GM12878 (cell line): Measurements from ENCODE around the gene CARM1. TPM values are rescaled to one million over a fixed set of nuclear protein-coding genes. Genes with fewer than 3 reads are reported as not detected.

ENCODE experiments used
- ATAC-seq: fragments of 200-7000 bp; cut with Tn5 transposase; 3 replicates; pipeline ENCODE4 v1.9.1; 2020; ENCODE audit warnings: mild to moderate bottlenecking, moderate library complexity
- BruUV-seq: library from RNA; stranded (reverse); fragments of 400-500 nt; replicated peaks from 2 replicates; lab custom pipeline; 2021; lab: Mats Ljungman, UMichigan
- CTCF ChIA-PET: fragments of 300-600 bp; sonication (Branson Sonifier 250); formaldehyde crosslinking; extraction: SDS; loops from one replicate; lab custom pipeline; 2021; ENCODE audit warnings: inconsistent platforms; lab: Yijun Ruan, JAX
- POLR2A ChIA-PET: fragments of 350-600 bp; formaldehyde crosslinking; extraction: SDS; loops from one replicate; lab custom pipeline; 2021; ENCODE audit warnings: inconsistent platforms; lab: Charles Lee
- RAD21 ChIA-PET: fragments of 300-600 bp; sonication (Branson Sonifier 250); formaldehyde crosslinking; loops from one replicate; lab custom pipeline; 2023; ENCODE audit warnings: antibody characterized with exemption; ENCODE audit not compliant: unreplicated experiment; lab: Charles Lee
- SMC1A ChIA-PET: fragments of 300-600 bp; sonication (Branson Sonifier 250); formaldehyde crosslinking; loops from one replicate; lab custom pipeline; 2023; ENCODE audit not compliant: unreplicated experiment, uncharacterized antibody; lab: Charles Lee
- DNase-seq: peaks from one replicate; pipeline ENCODE4 v3.0.0-alpha.2; 2011; ENCODE audit warnings: low read depth, low spot score
- FAIRE-seq: peaks from 3 replicates; lab custom pipeline; 2011; peaks lifted over from hg19 to GRCh38; lab: Jason Lieb, UNC
- H2AFZ ChIP-seq: 2 replicates; pipeline ENCODE4 v1.6.0; 2011; ENCODE audit warnings: low read depth, low read length, control low read depth; ENCODE audit not compliant: control insufficient read depth
- H3K27ac ChIP-seq: 2 replicates; pipeline ENCODE4 v1.5.1; 2011; ENCODE audit warnings: control low read depth; ENCODE audit not compliant: control insufficient read depth, insufficient read depth
- H3K27me3 ChIP-seq, 2 experiments: replicated peaks in 1 of 2; 2 replicates each; pipeline versions ENCODE4 v1.6.0 to v1.6.1; 2011; ENCODE audit warnings: low read length in 1 of 2; ENCODE audit not compliant: control insufficient read depth in 2 of 2, insufficient read depth in 2 of 2
- H3K36me3 ChIP-seq, 2 experiments: 2 replicates each; pipeline ENCODE4 v1.5.1; 2011; ENCODE audit warnings: low read length in 1 of 2; ENCODE audit not compliant: control insufficient read depth in 2 of 2, insufficient read depth in 2 of 2
- H3K4me1 ChIP-seq: 2 replicates; pipeline ENCODE4 v1.6.1; 2011; ENCODE audit warnings: mild to moderate bottlenecking, low read length, moderate library complexity, mixed read lengths; ENCODE audit not compliant: control insufficient read depth, insufficient read depth
- H3K4me2 ChIP-seq: 2 replicates; pipeline ENCODE4 v1.6.0; 2011; ENCODE audit warnings: control low read depth; ENCODE audit not compliant: control insufficient read depth, insufficient read depth
- H3K4me3 ChIP-seq: fragments of 200-600 bp; sonication (generic); 2 replicates; pipeline ENCODE4 v1.5.1; 2016
- H3K79me2 ChIP-seq: 2 replicates; pipeline ENCODE4 v1.6.0; 2011; ENCODE audit warnings: low read length; ENCODE audit not compliant: control insufficient read depth, insufficient read depth
- H3K9ac ChIP-seq: 2 replicates; pipeline ENCODE4 v1.8.0; 2011; ENCODE audit warnings: low read length, control low read depth, mixed read lengths; ENCODE audit not compliant: control insufficient read depth, insufficient read depth
- H3K9me3 ChIP-seq: replicated peaks from 3 replicates; pipeline ENCODE4 v1.5.1; 2011; ENCODE audit warnings: mild to moderate bottlenecking, low read length; ENCODE audit not compliant: control insufficient read depth, insufficient read depth
- H4K20me1 ChIP-seq: 2 replicates; pipeline ENCODE4 v1.6.0; 2011; ENCODE audit not compliant: control insufficient read depth, insufficient read depth
- ATF3 ChIP-seq: IDR thresholded peaks from 2 replicates; pipeline ENCODE4 v1.6.1; 2011; ENCODE audit warnings: low read depth, mild to moderate bottlenecking, low read length, moderate library complexity, borderline replicate concordance; ENCODE audit errors: extremely low read depth
- CBFB ChIP-seq: IDR thresholded peaks from 2 replicates; pipeline ENCODE4 v1.6.1; 2016; ENCODE audit warnings: antibody characterized with exemption, low read depth
- CHD1 ChIP-seq: IDR thresholded peaks from 2 replicates; pipeline ENCODE4 v1.6.1; 2012; ENCODE audit warnings: low read depth, low read length, improper control_type of control experiment
- CREM ChIP-seq: IDR thresholded peaks from 2 replicates; pipeline ENCODE4 v1.6.1; 2014; ENCODE audit warnings: antibody characterized with exemption, low read depth
- FOXM1 ChIP-seq: IDR thresholded peaks from 2 replicates; pipeline ENCODE4 v1.6.1; 2012; ENCODE audit warnings: low read depth, mild to moderate bottlenecking, inconsistent platforms, low read length, moderate library complexity
- GATAD2B ChIP-seq: fragments of 450-650 bp; conservative IDR thresholded peaks from 2 replicates; pipeline ENCODE4 v1.6.1; 2017; ENCODE audit warnings: low read depth, mild to moderate bottlenecking, moderate library complexity
- HDAC6 ChIP-seq: fragments of 200-600 bp; sonication (generic); IDR thresholded peaks from one replicate; pipeline ENCODE4 v1.8.0; 2017; ENCODE audit warnings: antibody characterized with exemption; ENCODE audit not compliant: unreplicated experiment
- HDGF ChIP-seq: fragments of 450-650 bp; IDR thresholded peaks from 2 replicates; pipeline ENCODE4 v1.6.1; 2016; ENCODE audit warnings: antibody characterized with exemption
- IKZF2 ChIP-seq, 2 experiments: fragments of 450-650 bp; IDR thresholded peaks; 2 replicates each; pipeline ENCODE4 v1.6.1; 2017; ENCODE audit warnings: mild to moderate bottlenecking in 2 of 2, moderate library complexity in 2 of 2
- JUNB ChIP-seq: IDR thresholded peaks from 2 replicates; pipeline ENCODE4 v1.6.1; 2016; ENCODE audit warnings: antibody characterized with exemption, mild to moderate bottlenecking
- NBN ChIP-seq: fragments of 450-650 bp; IDR thresholded peaks from 2 replicates; pipeline ENCODE4 v1.6.1; 2016
- NFIC ChIP-seq: IDR thresholded peaks from 2 replicates; pipeline ENCODE4 v1.6.1; 2012; ENCODE audit warnings: low read depth, mild to moderate bottlenecking, inconsistent platforms, low read length, moderate library complexity
- PKNOX1 ChIP-seq: fragments of 450-650 bp; IDR thresholded peaks from 2 replicates; pipeline ENCODE4 v1.6.1; 2016; ENCODE audit warnings: mild to moderate bottlenecking
- POLR2AphosphoS2 ChIP-seq: IDR thresholded peaks from 2 replicates; pipeline ENCODE4 v1.6.1; 2011; ENCODE audit warnings: low read depth, mild to moderate bottlenecking, low read length, improper control_type of control experiment, moderate library complexity
- RAD51 ChIP-seq: fragments of 450-650 bp; IDR thresholded peaks from 2 replicates; pipeline ENCODE4 v1.6.1; 2016; ENCODE audit warnings: moderate library complexity, mild to moderate bottlenecking, inconsistent platforms
- REST ChIP-seq: IDR thresholded peaks from 2 replicates; pipeline ENCODE4 v1.6.1; 2012; ENCODE audit warnings: mild to moderate bottlenecking, low read depth, low read length
- SMARCA5 ChIP-seq: fragments of 450-650 bp; IDR thresholded peaks from 2 replicates; pipeline ENCODE4 v1.6.1; 2017; ENCODE audit warnings: mild to moderate bottlenecking
- SREBF1 ChIP-seq: IDR thresholded peaks from 2 replicates; pipeline ENCODE4 v1.6.1; 2012; ENCODE audit warnings: mild to moderate bottlenecking, low read length
- TAF1 ChIP-seq: IDR thresholded peaks from 2 replicates; pipeline ENCODE4 v1.6.1; 2011; ENCODE audit warnings: mild to moderate bottlenecking, low read depth, low read length, borderline replicate concordance
- TCF7 ChIP-seq: IDR thresholded peaks from 2 replicates; pipeline ENCODE4 v1.6.1; 2014; ENCODE audit warnings: antibody characterized with exemption, borderline replicate concordance
- WRNIP1 ChIP-seq: IDR thresholded peaks from 2 replicates; pipeline ENCODE4 v1.6.1; 2011; ENCODE audit warnings: low read depth, low read length, improper control_type of control experiment, borderline replicate concordance
- WGBS: methylation state at CpG from one replicate; pipeline ENCODE4 v1.1.6; 2016; ENCODE audit warnings: low lambda C conversion rate; ENCODE audit not compliant: insufficient replicate concordance, insufficient coverage; ENCODE audit errors: missing lambda C conversion rate; 5-methylcytosine and 5-hydroxymethylcytosine counted together
- in situ Hi-C: fragments of 300-500 bp; cut with MboI; formaldehyde crosslinking; loops from 9 replicates; pipeline ENCODE4 v1.14.3; 2018; ENCODE audit warnings: mixed read lengths
- intact Hi-C: fragments of 100-400 bp; cut with micrococcal nuclease; formaldehyde crosslinking; loops from one replicate; pipeline ENCODE4 v1.14.2; 2022; ENCODE audit not compliant: unreplicated experiment
- polyA plus RNA-seq, 11 experiments: library from polyadenylated mRNA; depleted of rRNA in 4 of 11; unstranded in 6 of 11; stranded (reverse) in 5 of 11; fragments of >200 nt; fragmentation: Nextera tagmentation in 4 of 11; fragmentation: Illumina TruSeq in 1 of 11; extraction: Ambion mirVana in 4 of 11; extraction: Trizol in 1 of 11; gene quantifications; 1 replicate in 1 of 11; 2 replicates in 10 of 11; pipeline versions ENCODE4 v1.2.1 to v1.2.3, GENCODE V29; 2011 to 2016; ENCODE audit warnings: inconsistent platforms in 2 of 11, missing spikeins in 2 of 11, low read depth in 1 of 11
- total RNA-seq, 4 experiments: library from RNA; depleted of rRNA in 3 of 4; stranded (reverse); fragments of >200 nt in 3 of 4; fragmentation: Illumina TruSeq in 1 of 4; extraction: Trizol in 1 of 4; gene quantifications; 2 replicates each; pipeline versions ENCODE4 v1.2.1 to v1.2.3, GENCODE V29; 2013 to 2021

Gene CARM1
- total and polyA plus RNA-seq, 10 of the 15 experiments (the other 5 are each of a cell fraction or from before 2014, with no cell fraction given), result 0.45 to 116 (median 39.7) TPM

- ChIA-PET POLR2A (interaction anchor here (0.6 to 1.6 kb wide), 8 partner anchors 10 to 124 kb away, joined by 3 to 6 read pairs (median 5); no protein-coding TSS in a partner anchor), CTCF (interaction anchor here (0.6 to 3.5 kb wide), 9 partner anchors 11 to 238 kb away, joined by 3 to 39 read pairs (median 6); no protein-coding TSS in a partner anchor), RAD21 (interaction anchor here (0.6 to 3.5 kb wide), 6 partner anchors 14 to 91 kb away, joined by 3 to 30 read pairs (median 4); no protein-coding TSS in a partner anchor), SMC1A (interaction anchor here (2.4 to 2.9 kb wide), 2 partner anchors 14 to 27 kb away, joined by 12 to 13 read pairs; no protein-coding TSS in a partner anchor)
- BruUV-seq, result no TSS peak
- Histone ChIP-seq H2AFZ (no peak overlapping the region), H3K36me3 (peaks cover 0 to 2% of the 10 kb centered on the region in 2 experiments; a peak in 1 of 4 replicates), H3K9ac (peak overlapping the region; percentile 55), H3K4me3 (peak overlapping the region; percentile 50), H3K79me2 (peaks cover 88% of the 10 kb centered on the region), H3K27me3 (no peaks in the 10 kb centered on the region), H4K20me1 (peaks cover 4% of the 10 kb centered on the region; the same call in 1 of the 2 replicates), H3K9me3 (no peaks in the 10 kb centered on the region; the same call in 2 of the 3 replicates), H3K4me1 (peaks cover 41% of the 10 kb centered on the region), H3K4me2 (peak overlapping the region; percentile 80), H3K27ac (peak overlapping the region; percentile 50)
- 4% methylated on average over 10 of the region's 10 CpGs for WGBS
- in situ Hi-C loops (no loop called here), intact Hi-C loops (no loop called here)
- ATAC-seq, result peak; percentile 74
- FAIRE-seq, result no peak
- DNase-seq, result peak; percentile 41
- TF ChIP-seq HDAC6 (no peak), PKNOX1 (0 out of 2 replicates have a peak, but pooled peaks have one; percentile 30), WRNIP1 (0 out of 2 replicates have a peak, but pooled peaks have one; percentile 20), SREBF1 (no peak), TAF1 (no peak), SMARCA5 (no peak), JUNB (no peak), HDGF (0 out of 2 replicates have a peak, but pooled peaks have one; percentile 26), NBN (0 out of 2 replicates have a peak, but pooled peaks have one; percentile 21), POLR2AphosphoS2 (no peak), CBFB (no peak), NFIC (peak; percentile 64), CREM (0 out of 2 replicates have a peak, but pooled peaks have one; percentile 56), TCF7 (no peak), FOXM1 (no peak), REST (no peak), RAD51 (no peak), IKZF2 (IDR thresholded peaks at IDR 0.05) (peak in 1 of 2 experiments; percentile 57; a peak in 3 of 4 replicates), CHD1 (no peak), ATF3 (no peak), GATAD2B (peak; percentile 51; the same call in 1 of the 2 replicates)
Measured at GRCh38 chr19:10968527-10969135, 97.3 kb downstream of the CARM1 start.
